IMR-90 (cell line): ENCODE results near the gene RNF103. TPM values are rescaled to one million over a fixed set of nuclear protein-coding genes. Genes with fewer than 3 reads are reported as not detected.

Experiments
- ATAC-seq: fragments of 200-7000 bp; cut with Tn5 transposase; 2 replicates; pipeline ENCODE4 v1.9.1; 2020; ENCODE audit warnings: low read depth, mild to moderate bottlenecking, moderate library complexity
- BruUV-seq: library from RNA; stranded (reverse); fragments of 400-500 nt; replicated peaks from 2 replicates; lab custom pipeline; 2021; lab: Mats Ljungman, UMichigan
- CTCF ChIA-PET: fragments of 300-600 bp; formaldehyde crosslinking; extraction: SDS; loops from one replicate; lab custom pipeline; 2021; ENCODE audit warnings: antibody characterized with exemption; lab: Yijun Ruan, JAX
- POLR2A ChIA-PET: fragments of 300-600 bp; sonication (Branson Sonifier 250); formaldehyde crosslinking; loops from one replicate; lab custom pipeline; 2022; ENCODE audit warnings: antibody characterized with exemption; ENCODE audit not compliant: unreplicated experiment; lab: Charles Lee
- DNase-seq: peaks from one replicate; pipeline ENCODE4 v3.0.0; 2013
- H2AFZ ChIP-seq: replicated peaks from 2 replicates; pipeline ENCODE3; 2013; ENCODE audit warnings: low read length, mild to moderate bottlenecking; ENCODE audit not compliant: poor library complexity
- H2AK5ac ChIP-seq: 2 replicates; pipeline ENCODE4 v1.6.1; 2013; ENCODE audit warnings: low read depth, low read length, inconsistent platforms
- H2AK9ac ChIP-seq: replicated peaks from 2 replicates; pipeline ENCODE3; 2013; ENCODE audit warnings: mild to moderate bottlenecking, low read depth, low read length, moderate library complexity; ENCODE audit not compliant: poor library complexity
- H2BK120ac ChIP-seq: 2 replicates; pipeline ENCODE4 v1.6.1; 2013; ENCODE audit warnings: low read depth, low read length, inconsistent platforms
- H2BK15ac ChIP-seq: 3 replicates; pipeline ENCODE4 v1.6.1; 2013; ENCODE audit warnings: low read depth, low read length, inconsistent platforms
- H2BK20ac ChIP-seq: 2 replicates; pipeline ENCODE4 v1.6.1; 2013; ENCODE audit warnings: low read depth, mild to moderate bottlenecking, inconsistent platforms, low read length, moderate library complexity
- H2BK5ac ChIP-seq: 2 replicates; pipeline ENCODE4 v1.6.1; 2013; ENCODE audit warnings: mild to moderate bottlenecking, low read depth, low read length, inconsistent platforms; ENCODE audit not compliant: poor library complexity, severe bottlenecking
- H3K14ac ChIP-seq: replicated peaks from 2 replicates; pipeline ENCODE4 v1.6.1; 2013; ENCODE audit warnings: low read depth, low read length, inconsistent platforms
- H3K18ac ChIP-seq: 2 replicates; pipeline ENCODE4 v1.6.1; 2013; ENCODE audit warnings: low read depth, low read length, control low read depth
- H3K23ac ChIP-seq: 2 replicates; pipeline ENCODE4 v1.6.1; 2013; ENCODE audit warnings: low read depth, low read length, inconsistent platforms
- H3K27ac ChIP-seq: 2 replicates; pipeline ENCODE4 v1.5.1; 2013; ENCODE audit warnings: mild to moderate bottlenecking, control low read depth, low read length; ENCODE audit not compliant: insufficient read depth
- H3K27me3 ChIP-seq: 2 replicates; pipeline ENCODE4 v1.6.1; 2013; ENCODE audit warnings: low read length; ENCODE audit not compliant: control insufficient read depth, insufficient read depth
- H3K36me3 ChIP-seq: 2 replicates; pipeline ENCODE4 v1.6.1; 2013; ENCODE audit warnings: low read length, mixed read lengths; ENCODE audit not compliant: control insufficient read depth, insufficient read depth
- H3K4ac ChIP-seq: 2 replicates; pipeline ENCODE4 v1.6.1; 2013; ENCODE audit warnings: low read depth, low read length, inconsistent platforms
- H3K4me1 ChIP-seq: 2 replicates; pipeline ENCODE4 v1.6.1; 2013; ENCODE audit warnings: low read length, mixed read lengths; ENCODE audit not compliant: control insufficient read depth, insufficient read depth
- H3K4me2 ChIP-seq: 2 replicates; pipeline ENCODE4 v1.6.1; 2013; ENCODE audit warnings: low read depth, mild to moderate bottlenecking, control low read depth, low read length, moderate library complexity
- H3K4me3 ChIP-seq: 2 replicates; pipeline ENCODE4 v1.5.1; 2013; ENCODE audit warnings: low read depth, mild to moderate bottlenecking, control low read depth, low read length, moderate library complexity; ENCODE audit not compliant: insufficient read depth
- H3K56ac ChIP-seq: 2 replicates; pipeline ENCODE4 v1.6.1; 2013; ENCODE audit warnings: low read length, inconsistent platforms; ENCODE audit not compliant: insufficient read depth; ENCODE audit errors: extremely low read depth
- H3K79me1 ChIP-seq, 2 experiments: 2 replicates each; pipeline ENCODE4 v1.6.1; 2013; ENCODE audit warnings: low read length in 2 of 2, inconsistent platforms in 1 of 2, low read depth in 1 of 2
- H3K9ac ChIP-seq: 2 replicates; pipeline ENCODE4 v1.6.1; 2013; ENCODE audit warnings: low read depth, low read length, control low read depth
- H3K9me1 ChIP-seq: 2 replicates; pipeline ENCODE4 v1.6.1; 2013; ENCODE audit warnings: low read length, inconsistent platforms; ENCODE audit not compliant: insufficient read depth
- H3K9me3 ChIP-seq: 2 replicates; pipeline ENCODE4 v1.6.1; 2013; ENCODE audit warnings: low read length; ENCODE audit not compliant: control insufficient read depth, insufficient read depth
- H4K20me1 ChIP-seq: 2 replicates; pipeline ENCODE4 v1.6.1; 2013; ENCODE audit warnings: low read length, inconsistent platforms; ENCODE audit not compliant: insufficient read depth
- H4K5ac ChIP-seq: 2 replicates; pipeline ENCODE4 v1.6.1; 2013; ENCODE audit warnings: mild to moderate bottlenecking, low read depth, low read length, control low read depth
- H4K8ac ChIP-seq, 2 experiments: 2 replicates each; pipeline ENCODE4 v1.6.1; 2013; ENCODE audit warnings: low read depth in 2 of 2, low read length in 2 of 2, control low read depth in 1 of 2, inconsistent platforms in 1 of 2
- H4K91ac ChIP-seq: 2 replicates; pipeline ENCODE4 v1.6.1; 2013; ENCODE audit warnings: low read depth, low read length, inconsistent platforms; ENCODE audit not compliant: insufficient read depth
- BHLHE40 ChIP-seq: fragments of 150-350 bp; IDR thresholded peaks from 2 replicates; pipeline ENCODE4 v1.6.1; 2016; ENCODE audit warnings: mild to moderate bottlenecking, low read depth, low read length
- CEBPB ChIP-seq: IDR thresholded peaks from 2 replicates; pipeline ENCODE4 v1.6.1; 2012; ENCODE audit warnings: low read depth, low read length, improper control_type of control experiment
- CHD1 ChIP-seq: IDR thresholded peaks from 2 replicates; pipeline ENCODE4 v1.6.1; 2012; ENCODE audit warnings: low read depth, low read length, improper control_type of control experiment
- FOS ChIP-seq: fragments of 150-350 bp; IDR thresholded peaks from 2 replicates; pipeline ENCODE4 v1.6.1; 2016; ENCODE audit warnings: low read depth, low read length
- MAZ ChIP-seq: IDR thresholded peaks from 2 replicates; pipeline ENCODE4 v1.6.1; 2012; ENCODE audit warnings: low read depth, mild to moderate bottlenecking, low read length, improper control_type of control experiment, moderate library complexity, borderline replicate concordance
- MXI1 ChIP-seq: IDR thresholded peaks from 2 replicates; pipeline ENCODE4 v1.6.1; 2012; ENCODE audit warnings: low read depth, mild to moderate bottlenecking, low read length, moderate library complexity, borderline replicate concordance
- NFE2L2 ChIP-seq: fragments of 150-350 bp; IDR thresholded peaks from 2 replicates; pipeline ENCODE4 v1.6.1; 2016; ENCODE audit warnings: low read depth, mild to moderate bottlenecking, low read length
- POLR2A ChIP-seq: IDR thresholded peaks from 2 replicates; pipeline ENCODE4 v1.6.1; 2012; ENCODE audit warnings: mild to moderate bottlenecking, low read depth, low read length
- RAD21 ChIP-seq: IDR thresholded peaks from 2 replicates; pipeline ENCODE4 v1.6.1; 2012; ENCODE audit warnings: low read length, improper control_type of control experiment
- RCOR1 ChIP-seq: IDR thresholded peaks from 2 replicates; pipeline ENCODE4 v1.6.1; 2012; ENCODE audit warnings: mild to moderate bottlenecking, low read length, improper control_type of control experiment; ENCODE audit not compliant: insufficient replicate concordance
- RFX5 ChIP-seq: IDR thresholded peaks from 2 replicates; pipeline ENCODE4 v1.8.0; 2012; ENCODE audit warnings: low read depth, mild to moderate bottlenecking, low read length, moderate library complexity
- SMC3 ChIP-seq: fragments of 150-350 bp; IDR thresholded peaks from 2 replicates; pipeline ENCODE4 v1.6.1; 2016; ENCODE audit warnings: low read depth, mild to moderate bottlenecking, antibody characterized with exemption, low read length, moderate library complexity
- WGBS, 2 experiments: methylation state at CpG; one replicate each; pipeline versions ENCODE4 v1.1.5 to v1.1.7; 2013; ENCODE audit warnings: missing lambda C conversion rate in 2 of 2; ENCODE audit not compliant: insufficient read length in 1 of 2; ENCODE audit errors: extremely low coverage in 2 of 2; 5-methylcytosine and 5-hydroxymethylcytosine counted together
- dilution Hi-C: fragments of 300-500 bp; cut with HindIII; formaldehyde crosslinking; loops from one replicate; pipeline ENCODE4 v1.14.3; 2018; ENCODE audit warnings: low sequenced_read_pairs; ENCODE audit not compliant: unreplicated experiment
- in situ Hi-C: fragments of 300-500 bp; cut with MboI; formaldehyde crosslinking; loops from 3 replicates; pipeline ENCODE4 v1.14.3; 2019; ENCODE audit warnings: low sequenced_read_pairs, inconsistent platforms, mixed read lengths
- intact Hi-C: fragments of 100-400 bp; cut with micrococcal nuclease; formaldehyde crosslinking; loops from 2 replicates; pipeline ENCODE4 v1.10.0; 2022
- polyA plus RNA-seq, 3 experiments: library from polyadenylated mRNA; depleted of rRNA; stranded (reverse); fragments of >200 nt; gene quantifications; 2 replicates each; pipeline ENCODE4 v1.2.3, GENCODE V29; 2012; ENCODE audit warnings: low replicate concordance in 1 of 3
- total RNA-seq: library from RNA; depleted of rRNA; stranded (reverse); fragments of >200 nt; gene quantifications from 2 replicates; pipeline ENCODE4 v1.2.3, GENCODE V29; 2012
- TF ChIP-seq, protein P1 (sequence below): fragments of 150-350 bp; IDR thresholded peaks from 2 replicates; pipeline ENCODE4 v1.6.1; 2017; ENCODE audit warnings: mild to moderate bottlenecking, antibody characterized with exemption, low read length, low read depth
- TF ChIP-seq, protein P2 (sequence below): fragments of 150-350 bp; IDR thresholded peaks from 2 replicates; pipeline ENCODE4 v1.6.1; 2016; ENCODE audit warnings: low read depth, mild to moderate bottlenecking, low read length, moderate library complexity, borderline replicate concordance

Gene RNF103
- total and polyA plus RNA-seq, 2 of the 4 experiments (the other 2 are of a cell fraction), result 5.6 to 7.2 TPM

DNA sequence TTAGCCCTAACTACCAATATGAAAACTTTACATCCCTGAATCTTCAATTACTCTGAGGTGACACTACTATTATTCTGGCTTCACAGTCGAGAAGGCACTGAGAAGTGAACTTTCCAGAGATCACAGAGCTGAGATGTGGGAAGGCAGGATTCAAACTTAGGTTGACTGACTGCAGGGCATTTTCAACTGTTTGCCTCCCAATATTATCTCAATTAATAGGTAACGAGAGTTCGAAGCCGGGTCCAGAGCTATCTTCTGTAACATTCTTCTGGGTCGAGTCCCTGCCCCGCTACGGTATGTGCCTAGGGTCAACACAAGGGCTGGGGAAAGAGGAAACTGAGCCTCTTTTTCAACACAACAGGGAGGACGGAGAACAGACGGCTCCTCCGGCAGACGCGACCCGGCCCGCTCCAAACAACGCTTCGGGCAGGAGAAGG is 61.2 kb downstream of the RNF103 start (continued):
- TF ChIP-seq BHLHE40, result no peak
- TF ChIP-seq, protein P1, sequence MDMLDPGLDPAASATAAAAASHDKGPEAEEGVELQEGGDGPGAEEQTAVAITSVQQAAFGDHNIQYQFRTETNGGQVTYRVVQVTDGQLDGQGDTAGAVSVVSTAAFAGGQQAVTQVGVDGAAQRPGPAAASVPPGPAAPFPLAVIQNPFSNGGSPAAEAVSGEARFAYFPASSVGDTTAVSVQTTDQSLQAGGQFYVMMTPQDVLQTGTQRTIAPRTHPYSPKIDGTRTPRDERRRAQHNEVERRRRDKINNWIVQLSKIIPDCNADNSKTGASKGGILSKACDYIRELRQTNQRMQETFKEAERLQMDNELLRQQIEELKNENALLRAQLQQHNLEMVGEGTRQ, result no peak
- TF ChIP-seq MAZ, result no peak

DNA sequence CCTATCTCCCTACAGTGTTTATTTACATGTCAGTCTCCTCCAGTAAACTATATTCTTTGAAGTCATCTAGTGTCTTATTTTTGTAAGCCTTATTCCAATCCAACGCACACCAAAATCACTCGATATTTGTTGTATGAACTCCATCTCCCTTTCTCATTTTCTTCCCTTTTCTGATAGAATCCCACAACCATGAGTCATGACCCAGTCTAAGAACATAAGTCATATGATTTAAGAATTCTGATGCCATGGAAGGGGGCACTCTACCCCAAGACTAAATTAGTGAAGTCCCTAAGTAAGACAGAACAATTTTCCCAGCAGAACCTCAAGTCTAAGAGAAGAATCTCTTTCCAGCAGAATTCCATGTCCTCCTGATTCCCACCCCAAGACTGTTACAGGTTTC is 65.8 kb downstream of the RNF103 start:
- H3K4ac ChIP-seq, result no peak overlapping the region
- no peaks in the 10 kb centered on the region for H3K27me3 ChIP-seq
- no peaks in the 10 kb centered on the region for H3K36me3 ChIP-seq
- H4K8ac ChIP-seq, result no peak overlapping the region
- ATAC-seq (no peak), DNase-seq (peak; percentile 6)
- H2BK120ac ChIP-seq, result no peak overlapping the region
- no peak overlapping the region for H3K27ac ChIP-seq
- dilution Hi-C loops, result no loop called here
- BruUV-seq, result no TSS peak
- no peak overlapping the region for H3K14ac ChIP-seq
- no peak overlapping the region for H2AK9ac ChIP-seq
- intact Hi-C loops, result no loop called here
- no peak overlapping the region for H3K56ac ChIP-seq
- CTCF ChIA-PET, result no interaction called here
- no peak overlapping the region for H4K5ac ChIP-seq
- no peak overlapping the region for H3K4me2 ChIP-seq
- no peaks in the 10 kb centered on the region for H3K9me1 ChIP-seq
- no peak overlapping the region for H4K91ac ChIP-seq
- TF ChIP-seq MXI1 (no peak), SMC3 (no peak), NFE2L2 (no peak), MAZ (no peak), BHLHE40 (no peak), POLR2A (no peak), CEBPB (no peak), RFX5 (no peak), FOS (no peak), CHD1 (no peak), RCOR1 (no peak), RAD21 (no peak)
- TF ChIP-seq, protein P2, sequence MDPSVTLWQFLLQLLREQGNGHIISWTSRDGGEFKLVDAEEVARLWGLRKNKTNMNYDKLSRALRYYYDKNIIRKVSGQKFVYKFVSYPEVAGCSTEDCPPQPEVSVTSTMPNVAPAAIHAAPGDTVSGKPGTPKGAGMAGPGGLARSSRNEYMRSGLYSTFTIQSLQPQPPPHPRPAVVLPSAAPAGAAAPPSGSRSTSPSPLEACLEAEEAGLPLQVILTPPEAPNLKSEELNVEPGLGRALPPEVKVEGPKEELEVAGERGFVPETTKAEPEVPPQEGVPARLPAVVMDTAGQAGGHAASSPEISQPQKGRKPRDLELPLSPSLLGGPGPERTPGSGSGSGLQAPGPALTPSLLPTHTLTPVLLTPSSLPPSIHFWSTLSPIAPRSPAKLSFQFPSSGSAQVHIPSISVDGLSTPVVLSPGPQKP, result no peak
- TF ChIP-seq, protein P1, result no peak
- H3K9ac ChIP-seq, result no peak overlapping the region
- no peak overlapping the region for H3K18ac ChIP-seq
- H2BK20ac ChIP-seq, result no peak overlapping the region
- H3K4me3 ChIP-seq, result no peak overlapping the region
- H4K20me1 ChIP-seq, result no peaks in the 10 kb centered on the region; the same call in 1 of the 2 replicates
- POLR2A ChIA-PET, result no interaction called here
- H3K23ac ChIP-seq, result no peak overlapping the region
- H3K4me1 ChIP-seq, result no peaks in the 10 kb centered on the region
- H2AFZ ChIP-seq, result no peak overlapping the region
- in situ Hi-C loops, result no loop called here
- no peak overlapping the region for H2BK5ac ChIP-seq
- peaks cover 19 to 54% of the 10 kb centered on the region in 2 experiments; a peak in 3 of 4 replicates for H3K79me1 ChIP-seq
- whole genome bisulfite sequencing, 2 experiments, result no CpG with 5 or more reads among the region's 2 CpGs
- H2AK5ac ChIP-seq, result no peak overlapping the region
- H2BK15ac ChIP-seq, result no peak overlapping the region
- no peaks in the 10 kb centered on the region for H3K9me3 ChIP-seq
